HepG2 (cell line): ENCODE data around the gene STK24. TPM values are rescaled to one million over a fixed set of nuclear protein-coding genes. Genes with fewer than 3 reads are reported as not detected.

ENCODE experiments used
- ATAC-seq: fragments of 200-7000 bp; cut with Tn5 transposase; 3 replicates; pipeline ENCODE4 v1.9.1; 2020; ENCODE audit warnings: mild to moderate bottlenecking, moderate library complexity
- BruUV-seq: library from RNA; stranded (reverse); fragments of 400-500 nt; replicated peaks from 2 replicates; lab custom pipeline; 2021; lab: Mats Ljungman, UMichigan
- CTCF ChIA-PET: fragments of 300-600 bp; formaldehyde crosslinking; extraction: SDS; loops from one replicate; lab custom pipeline; 2021; ENCODE audit warnings: low total read pairs, inconsistent platforms, low intra/inter-chr PET ratio; lab: Yijun Ruan, JAX
- POLR2A ChIA-PET: fragments of 350-600 bp; sonication (Branson Sonifier 250); formaldehyde crosslinking; loops from one replicate; lab custom pipeline; 2020; ENCODE audit warnings: antibody characterized with exemption, inconsistent platforms; lab: Yijun Ruan, JAX
- DNase-seq: peaks from one replicate; pipeline ENCODE4 v3.0.0-alpha.2; 2015; ENCODE audit warnings: low spot score
- FAIRE-seq: peaks from 3 replicates; lab custom pipeline; 2011; peaks lifted over from hg19 to GRCh38; lab: Jason Lieb, UNC
- H2AFZ ChIP-seq: one replicate; pipeline ENCODE4 v1.6.1; 2011; ENCODE audit warnings: low read length, inconsistent platforms
- H3K27ac ChIP-seq: fragments of 300-600 bp; 3 replicates; pipeline ENCODE4 v1.8.0; 2011; ENCODE audit warnings: mixed run types, mild to moderate bottlenecking, mixed read lengths, low read length, inconsistent platforms; ENCODE audit not compliant: insufficient read depth; ENCODE audit errors: extremely low read length
- H3K27me3 ChIP-seq, 2 experiments: fragments of 200-600 bp in 1 of 2; 2 replicates in 1 of 2; 3 replicates in 1 of 2; pipeline versions ENCODE4 v1.6.0 to v1.8.0; 2011; ENCODE audit warnings: low read length in 2 of 2, mild to moderate bottlenecking in 2 of 2, moderate library complexity in 2 of 2, inconsistent platforms in 1 of 2; ENCODE audit not compliant: insufficient read depth in 2 of 2, control insufficient read depth in 1 of 2
- H3K36me3 ChIP-seq, 2 experiments: fragments of 200-600 bp in 1 of 2; replicated peaks in 1 of 2; 2 replicates in 1 of 2; 3 replicates in 1 of 2; pipeline versions ENCODE4 v1.5.1 to v1.8.0; 2011; ENCODE audit warnings: low read length in 2 of 2, inconsistent platforms in 1 of 2; ENCODE audit not compliant: insufficient read depth in 2 of 2, control insufficient read depth in 1 of 2
- H3K4me1 ChIP-seq: 2 replicates; pipeline ENCODE4 v1.5.1; 2012; ENCODE audit warnings: low read length, inconsistent platforms; ENCODE audit not compliant: insufficient read depth
- H3K4me2 ChIP-seq: 2 replicates; pipeline ENCODE4 v1.6.0; 2011; ENCODE audit warnings: low read depth, low read length, inconsistent platforms
- H3K4me3 ChIP-seq, 3 experiments: fragments of 200-600 bp in 1 of 3; sonication (generic), shearing (Covaris generic) in 1 of 3; replicated peaks in 1 of 3; 2 replicates each; pipeline ENCODE4 v1.5.1; 2011 to 2016; ENCODE audit warnings: low read length in 3 of 3, inconsistent platforms in 2 of 3, low read depth in 2 of 3, mild to moderate bottlenecking in 2 of 3, control low read depth in 1 of 3, mixed read lengths in 1 of 3; ENCODE audit not compliant: insufficient read depth in 1 of 3
- H3K79me2 ChIP-seq: one replicate; pipeline ENCODE4 v1.6.1; 2011; ENCODE audit warnings: low read length, inconsistent platforms; ENCODE audit not compliant: insufficient read depth
- H3K9ac ChIP-seq: 2 replicates; pipeline ENCODE4 v1.6.0; 2011; ENCODE audit warnings: mild to moderate bottlenecking, low read depth, low read length, inconsistent platforms; ENCODE audit not compliant: insufficient read depth
- H3K9me3 ChIP-seq: 2 replicates; pipeline ENCODE4 v1.5.1; 2012; ENCODE audit warnings: mild to moderate bottlenecking, low read length
- H4K20me1 ChIP-seq: 2 replicates; pipeline ENCODE4 v1.6.0; 2011; ENCODE audit warnings: inconsistent platforms, mild to moderate bottlenecking, low read length, moderate library complexity; ENCODE audit not compliant: insufficient read depth
- ATF7-NPFF ChIP-seq: sonication (generic); formaldehyde crosslinking; IDR thresholded peaks from 2 replicates; pipeline ENCODE4 v1.8.1; 2023; ENCODE audit warnings: mild to moderate bottlenecking, low read depth, missing genetic modification reagents, moderate library complexity
- CHD2 ChIP-seq: IDR thresholded peaks from 2 replicates; pipeline ENCODE4 v1.6.1; 2011; ENCODE audit warnings: low read depth, low read length, improper control_type of control experiment
- FOXP1 ChIP-seq, 2 experiments: fragments of 450-650 bp in 1 of 2; IDR thresholded peaks; 2 replicates each; pipeline ENCODE4 v1.6.1; 2017 to 2018; ENCODE audit warnings: antibody characterized with exemption in 1 of 2
- HINFP ChIP-seq: sonication (generic); formaldehyde crosslinking; IDR thresholded peaks from 2 replicates; pipeline ENCODE4 v1.4.0; 2020; ENCODE audit warnings: low read depth, mild to moderate bottlenecking, missing genetic modification reagents
- MTA3 ChIP-seq: sonication (generic); formaldehyde crosslinking; IDR thresholded peaks from 2 replicates; pipeline ENCODE4 v1.4.0; 2020; ENCODE audit warnings: missing genetic modification reagents
- SMYD3 ChIP-seq: sonication (generic); formaldehyde crosslinking; IDR thresholded peaks from 2 replicates; pipeline ENCODE4 v1.8.1; 2023; ENCODE audit warnings: mild to moderate bottlenecking, missing genetic modification reagents
- ZNF644 ChIP-seq: IDR thresholded peaks from 2 replicates; pipeline ENCODE4 v1.6.1; 2016; ENCODE audit warnings: low read depth
- WGBS: methylation state at CpG from one replicate; pipeline ENCODE4 v1.1.6; 2017; ENCODE audit warnings: low lambda C conversion rate; 5-methylcytosine and 5-hydroxymethylcytosine counted together
- in situ Hi-C: cut with HindIII; loops from 2 replicates; pipeline ENCODE4 v1.10.0; 2017; ENCODE audit warnings: low pct_unique_long_range_greater_than_20kb; ENCODE audit not compliant: extremely low pct_ligation_motif_present
- intact Hi-C: fragments of 100-400 bp; cut with micrococcal nuclease; formaldehyde crosslinking; loops from one replicate; pipeline ENCODE4 v1.10.0; 2022; ENCODE audit not compliant: unreplicated experiment
- polyA plus RNA-seq, 8 experiments: library from polyadenylated mRNA; depleted of rRNA in 3 of 8; stranded (reverse) in 7 of 8; unstranded in 1 of 8; fragments of >200 nt; fragmentation: Illumina TruSeq in 4 of 8; extraction: Trizol in 4 of 8; gene quantifications; 2 replicates each; pipeline versions ENCODE4 v1.2.1 to v1.2.3, GENCODE V29; 2011 to 2016; ENCODE audit warnings: low read depth in 4 of 8, missing spikeins in 1 of 8, mixed read lengths in 1 of 8; ENCODE audit not compliant: insufficient read depth in 1 of 8
- total RNA-seq, 5 experiments: library from RNA; depleted of rRNA; stranded (reverse); fragments of >200 nt; fragmentation: Illumina TruSeq; extraction: Trizol; gene quantifications; 2 replicates each; pipeline ENCODE4 v1.2.3, GENCODE V29; 2016; ENCODE audit warnings: low read depth in 1 of 5

STK24 gene
- total and polyA plus RNA-seq, 2 of the 13 experiments (the other 11 are each of a cell fraction or from before 2014, with no cell fraction given) = 51.3 to 73.0 TPM

GRCh38 chr13:98543378-98544103 lies 33.4 kb downstream of the STK24 start:
- Histone ChIP-seq H3K4me1 (peaks cover 79% of the 10 kb centered on the region), H3K36me3 (peaks cover 3 to 12% of the 10 kb centered on the region in 2 experiments; a peak in 4 of 5 replicates), H3K9me3 (no peaks in the 10 kb centered on the region), H3K9ac (no peak overlapping the region), H4K20me1 (peaks cover 78% of the 10 kb centered on the region), H2AFZ (no peak overlapping the region), H3K27ac (no peak overlapping the region), H3K4me3 (no peak overlapping the region), H3K4me2 (no peak overlapping the region), H3K79me2 (peaks cover 94% of the 10 kb centered on the region), H3K27me3 (no peaks in the 10 kb centered on the region)
- in situ Hi-C loops (no loop called here), intact Hi-C loops (loop anchor here (5.0 kb wide), 1 partner anchor 71 kb away; no protein-coding TSS in a partner anchor)
- no TSS peak for BruUV-seq
- no peak for ATAC-seq
- TF ChIP-seq SMYD3 (no peak), CHD2 (no peak), ZNF644 (CRISPR knock-in tag) (no peak), ATF7-NPFF (no peak), FOXP1 (IDR thresholded peaks at IDR 0.05) (no peak), FOXP1 (CRISPR knock-in tag; IDR thresholded peaks at IDR 0.05) (no peak), MTA3 (CRISPR knock-in tag) (no peak), HINFP (CRISPR knock-in tag) (no peak)
- ChIA-PET POLR2A (no interaction called here), CTCF (no interaction called here)
- 97% methylated on average over 21 of the region's 25 CpGs for WGBS
- no peak for DNase-seq
- FAIRE-seq = no peak
